ENCODE results near the gene VPS52. TPM values are rescaled to one million over a fixed set of nuclear protein-coding genes. Genes with fewer than 3 reads are reported as not detected.
A peak's percentile ranks its signal among the peaks of the same experiment; 100 is the strongest.

Gene VPS52
- 10 to 100 TPM; 31.2 to 34.3 TPM for total RNA-seq

- CTCF ChIA-PET, result interaction anchor here (0.9 to 5.4 kb wide), 14 partner anchors 8 to 308 kb away, joined by 3 to 36 read pairs (median 4); partner anchors contain the start of genes BAK1, HSD17B8, PFDN6 and WDR46
- H3K36me3 Mint-ChIP-seq (ENCODE audit: low read depth), result peaks cover 68% of the 10 kb centered on the region
- DNase-seq, result peak; percentile 96
- H3K27ac Mint-ChIP-seq, result peak within 1 kb of the TSS; percentile 100
- intact Hi-C loops (cut with micrococcal nuclease), result no loop called here
- H3K27me3 Mint-ChIP-seq, result no peaks in the 10 kb centered on the region
- POLR2A ChIA-PET, result interaction anchor here (0.6 to 4.5 kb wide), 43 partner anchors 8 to 427 kb away, joined by 3 to 67 read pairs (median 5); partner anchors contain the start of genes HLA-DMA, HSD17B8, PFDN6 and PSMB8
- TF ChIP-seq, protein P1, sequence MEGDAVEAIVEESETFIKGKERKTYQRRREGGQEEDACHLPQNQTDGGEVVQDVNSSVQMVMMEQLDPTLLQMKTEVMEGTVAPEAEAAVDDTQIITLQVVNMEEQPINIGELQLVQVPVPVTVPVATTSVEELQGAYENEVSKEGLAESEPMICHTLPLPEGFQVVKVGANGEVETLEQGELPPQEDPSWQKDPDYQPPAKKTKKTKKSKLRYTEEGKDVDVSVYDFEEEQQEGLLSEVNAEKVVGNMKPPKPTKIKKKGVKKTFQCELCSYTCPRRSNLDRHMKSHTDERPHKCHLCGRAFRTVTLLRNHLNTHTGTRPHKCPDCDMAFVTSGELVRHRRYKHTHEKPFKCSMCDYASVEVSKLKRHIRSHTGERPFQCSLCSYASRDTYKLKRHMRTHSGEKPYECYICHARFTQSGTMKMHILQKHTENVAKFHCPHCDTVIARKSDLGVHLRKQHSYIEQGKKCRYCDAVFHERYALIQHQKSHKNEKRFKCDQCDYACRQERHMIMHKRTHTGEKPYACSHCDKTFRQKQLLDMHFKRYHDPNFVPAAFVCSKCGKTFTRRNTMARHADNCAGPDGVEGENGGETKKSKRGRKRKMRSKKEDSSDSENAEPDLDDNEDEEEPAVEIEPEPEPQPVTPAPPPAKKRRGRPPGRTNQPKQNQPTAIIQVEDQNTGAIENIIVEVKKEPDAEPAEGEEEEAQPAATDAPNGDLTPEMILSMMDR (IDR thresholded peaks at IDR 0.05), result no peak
- peak; percentile 85 for ATAC-seq
- H3K9me3 Mint-ChIP-seq, result no peaks in the 10 kb centered on the region
- H3K4me3 Mint-ChIP-seq, result peak within 1 kb of the TSS; percentile 95
- H3K4me1 Mint-ChIP-seq (ENCODE audit: low read depth), result peaks cover 36% of the 10 kb centered on the region
These were observed at the start of gene VPS52, which contains the start of gene RPS18 for GRCh38 chr6:33271468-33272274. Gene VPS52 (minus strand): TSS chr6:33271876. CDS start chr6:33271675, 201 bp downstream. Gene RPS18 (plus strand): TSS chr6:33272075. CDS start chr6:33272120, 45 bp downstream.

- Mint-ChIP-seq H3K27ac (peak overlapping the region; percentile 98), H3K4me3 (peak overlapping the region; percentile 90), H3K4me1 (ENCODE audit: low read depth) (peaks cover 60% of the 10 kb centered on the region), H3K9me3 (no peaks in the 10 kb centered on the region), H3K27me3 (no peaks in the 10 kb centered on the region), H3K36me3 (ENCODE audit: low read depth) (peaks cover 50% of the 10 kb centered on the region)
- ATAC-seq, result no peak
- ChIA-PET CTCF (no interaction called here), POLR2A (interaction anchor here (0.9 to 1.5 kb wide), 3 partner anchors 9 to 44 kb away, joined by 3 to 6 read pairs (median 4); partner anchors contain the start of gene B3GALT4)
- no peak for DNase-seq
- TF ChIP-seq, protein P1 (IDR thresholded peaks at IDR 0.05), result no peak
- intact Hi-C loops (cut with micrococcal nuclease), result no loop called here
These were observed 49.6 kb upstream of the VPS52 start for GRCh38 chr6:33321227-33321626.

GRCh38 chr6:33320315-33321181, 48.9 kb upstream of the VPS52 start:
- ChIA-PET POLR2A (interaction anchor here (0.9 to 1.5 kb wide), 3 partner anchors 9 to 43 kb away, joined by 3 to 6 read pairs (median 4); partner anchors contain the start of gene B3GALT4), CTCF (no interaction called here)
- Mint-ChIP-seq H3K4me3 (peak overlapping the region; percentile 90), H3K27me3 (no peaks in the 10 kb centered on the region), H3K36me3 (ENCODE audit: low read depth) (peaks cover 51% of the 10 kb centered on the region), H3K4me1 (ENCODE audit: low read depth) (peaks cover 65% of the 10 kb centered on the region), H3K9me3 (no peaks in the 10 kb centered on the region), H3K27ac (peak overlapping the region; percentile 98)
- intact Hi-C loops (cut with micrococcal nuclease), result no loop called here
- ATAC-seq (no peak), DNase-seq (no peak)
- TF ChIP-seq, protein P1 (IDR thresholded peaks at IDR 0.05), result no peak

- TF ChIP-seq, protein P1 (IDR thresholded peaks at IDR 0.05), result no peak
- H3K4me3 Mint-ChIP-seq, result peak overlapping the region; percentile 97
- H3K9me3 Mint-ChIP-seq, result no peaks in the 10 kb centered on the region
- CTCF ChIA-PET, result interaction anchor here (1.6 kb wide), 1 partner anchor 106 kb away, joined by 5 read pairs; no protein-coding TSS in a partner anchor
- ATAC-seq (no peak), DNase-seq (no peak)
- intact Hi-C loops (cut with micrococcal nuclease), result no loop called here
- H3K27ac Mint-ChIP-seq, result peak overlapping the region; percentile 98
- H3K4me1 Mint-ChIP-seq (ENCODE audit: low read depth), result peaks cover 71% of the 10 kb centered on the region
- H3K27me3 Mint-ChIP-seq, result no peaks in the 10 kb centered on the region
- peaks cover 51% of the 10 kb centered on the region for H3K36me3 Mint-ChIP-seq (ENCODE audit: low read depth)
- POLR2A ChIA-PET, result no interaction called here
These were observed 48.3 kb upstream of the VPS52 start for GRCh38 chr6:33319939-33320314.

Data from activated CD8-positive, alpha-beta T cell treated with anti-CD3 and anti-CD28 coated beads for 36 hours (primary cell).